ENCODE results near the gene PUS10. TPM values are rescaled to one million over a fixed set of nuclear protein-coding genes. Genes with fewer than 3 reads are reported as not detected.

Gene PUS10
- total and polyA plus RNA-seq, 2 experiments from 2014 or later: 2.2 to 2.5 TPM

- TF ChIP-seq ZNF462 (CRISPR knock-in tag; IDR thresholded peaks at IDR 0.05) (no peak), EZH2 (IDR thresholded peaks at IDR 0.05; ENCODE audit: low read depth, unreplicated experiment) (no peak), EZH2phosphoT487 (IDR thresholded peaks at IDR 0.05; ENCODE audit: unreplicated experiment) (no peak), CREB1 (CRISPR knock-in tag; IDR thresholded peaks at IDR 0.05; ENCODE audit: low read depth) (no peak), ZNF331 (CRISPR knock-in tag; IDR thresholded peaks at IDR 0.05; ENCODE audit: low read depth) (no peak), JUNB (IDR thresholded peaks at IDR 0.05; ENCODE audit: unreplicated experiment) (no peak), POLR2AphosphoS5 (IDR thresholded peaks at IDR 0.05; ENCODE audit: low read depth) (no peak), NANOG (IDR thresholded peaks at IDR 0.05; ENCODE audit: borderline replicate concordance) (no peak), CTCF (conservative IDR thresholded peaks at IDR 0.05; ENCODE audit: low read depth in 2 of 2) (no peak), ETS1 (IDR thresholded peaks at IDR 0.05) (no peak), STAT1 (IDR thresholded peaks at IDR 0.05; ENCODE audit: unreplicated experiment) (no peak), ZNF114 (CRISPR knock-in tag; IDR thresholded peaks at IDR 0.05) (no peak)
Observed at GRCh38 chr2:60987041-60987440, 31.0 kb downstream of the PUS10 start (continued).
